Left forelimb (tissue), 1 donor: ENCODE measurements around the gene ERMN.
"Not testable (repeated sequence)": the region's sequence is repeated elsewhere in the genome, so short reads cannot be mapped to it uniquely, and the experiment has no call there.

Experiments
- DNase-seq: peaks from one replicate; pipeline ENCODE4 v3.0.0-alpha.2; 2018; ENCODE audit warnings: low spot score

Gene ERMN, protein sequence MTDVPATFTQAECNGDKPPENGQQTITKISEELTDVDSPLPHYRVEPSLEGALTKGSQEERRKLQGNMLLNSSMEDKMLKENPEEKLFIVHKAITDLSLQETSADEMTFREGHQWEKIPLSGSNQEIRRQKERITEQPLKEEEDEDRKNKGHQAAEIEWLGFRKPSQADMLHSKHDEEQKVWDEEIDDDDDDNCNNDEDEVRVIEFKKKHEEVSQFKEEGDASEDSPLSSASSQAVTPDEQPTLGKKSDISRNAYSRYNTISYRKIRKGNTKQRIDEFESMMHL

DNA sequence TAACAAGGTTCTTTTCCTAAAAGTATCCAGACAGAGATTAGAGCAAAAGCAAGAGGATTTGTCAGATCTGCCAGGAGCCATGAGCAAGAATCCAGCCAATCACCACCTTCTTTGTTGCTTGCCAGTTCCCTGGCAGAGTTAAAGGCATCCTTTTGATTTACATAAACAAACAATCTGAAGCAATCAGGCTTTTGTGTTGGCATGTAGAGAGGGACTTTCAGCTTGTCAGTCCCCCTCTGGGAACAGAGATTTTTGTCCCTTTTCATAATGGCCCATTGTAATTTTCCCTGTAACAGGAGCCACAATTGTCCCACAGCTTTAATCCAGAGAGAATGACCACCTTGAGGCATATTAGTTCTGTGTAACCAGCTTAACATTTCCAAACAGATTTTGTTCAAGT, at the start of gene ERMN:
TSS of gene ERMN (minus strand) at position 39 of the 400 bp plus-strand sequence. CDS start 182 bp downstream, outside the sequence.
- no peak for DNase-seq

DNA sequence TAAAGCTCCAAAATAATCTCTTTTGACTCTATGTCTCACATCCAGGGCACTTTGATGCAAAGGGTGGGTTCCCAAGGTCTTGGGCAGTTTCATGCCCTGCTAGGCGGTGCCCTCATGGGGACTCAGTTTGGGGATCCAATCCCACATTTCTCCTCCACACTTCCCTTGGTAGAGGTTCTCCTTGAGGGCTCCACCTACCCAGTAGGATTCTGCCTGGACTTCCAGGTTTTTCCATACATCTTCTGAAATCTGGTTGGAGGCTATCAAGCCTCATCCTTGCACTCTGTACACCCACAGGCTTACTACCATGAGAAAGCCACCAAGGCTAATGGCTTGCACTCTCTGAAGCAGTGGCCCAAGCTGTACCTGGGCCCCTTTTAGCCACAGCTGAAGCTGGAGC, 49.8 kb upstream of the ERMN start:
- no peak for DNase-seq

DNA sequence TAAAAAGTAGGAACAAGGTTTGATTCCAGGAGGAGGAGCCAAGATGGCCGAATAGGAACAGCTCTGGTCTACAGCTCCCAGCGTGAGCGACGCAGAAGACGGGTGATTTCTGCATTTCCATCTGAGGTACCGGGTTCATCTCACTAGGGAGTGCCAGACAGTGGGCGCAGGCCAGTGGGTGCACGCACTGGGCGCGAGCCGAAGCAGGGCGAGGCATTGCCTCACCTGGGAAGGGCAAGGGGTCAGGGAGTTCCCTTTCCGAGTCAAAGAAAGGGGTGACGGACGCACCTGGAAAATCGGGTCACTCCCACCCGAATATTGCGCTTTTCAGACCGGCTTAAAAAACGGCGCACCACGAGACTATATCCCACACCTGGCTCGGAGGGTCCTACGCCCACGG, 42.9 kb upstream of the ERMN start:
- not testable (repeated sequence) for DNase-seq

DNA sequence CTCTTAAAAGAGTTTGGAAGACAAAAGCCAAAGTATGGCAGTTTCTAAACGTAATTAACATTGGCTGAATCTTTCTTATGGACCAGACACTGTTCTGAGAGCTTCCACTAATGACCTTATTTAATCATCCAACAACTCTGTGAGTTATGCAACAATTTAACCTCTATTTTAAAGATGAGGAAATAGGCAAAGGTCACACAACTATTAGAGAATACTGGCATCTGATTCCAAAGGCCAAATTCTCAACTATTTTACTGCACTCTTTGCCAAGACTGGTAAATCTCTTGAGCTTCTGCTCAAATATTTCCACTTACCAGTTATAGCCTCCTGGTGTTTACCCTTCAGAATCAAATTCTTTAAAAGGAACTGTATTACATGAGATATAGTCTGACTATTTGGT, 42.1 kb upstream of the ERMN start:
- DNase-seq = no peak

DNA sequence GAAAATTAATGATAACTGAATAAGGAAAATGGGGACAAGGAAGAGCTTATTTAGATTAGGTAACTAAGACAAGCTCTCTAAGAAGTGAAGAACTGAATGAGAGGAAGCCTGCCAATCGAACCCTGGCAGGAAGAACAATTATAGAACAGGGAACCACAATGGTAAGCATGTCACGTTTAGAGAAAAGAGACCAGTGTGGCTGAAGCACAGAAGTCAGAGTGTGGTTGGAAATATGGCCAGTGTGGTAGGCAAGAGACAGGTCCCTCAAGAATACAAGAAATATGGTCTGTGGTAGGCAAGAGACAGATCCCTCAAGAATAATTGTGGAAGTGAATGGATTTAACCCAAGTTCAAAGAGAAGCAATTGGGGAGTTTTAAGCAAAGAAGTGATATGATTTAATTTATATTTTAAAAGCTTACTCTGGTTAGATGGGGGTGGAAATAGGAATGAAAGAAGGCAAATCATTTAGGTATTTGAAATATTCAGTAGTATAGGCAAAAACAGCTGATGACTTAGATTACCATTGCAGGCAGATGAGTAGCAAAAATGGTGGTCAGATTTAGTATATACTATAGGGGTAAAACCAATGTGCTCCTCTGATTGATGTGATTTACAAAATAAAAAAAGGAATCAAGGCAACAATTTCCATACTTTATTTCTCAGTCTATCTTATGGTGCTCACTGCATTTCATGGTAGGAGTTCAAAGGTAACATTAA, 38.8 kb upstream of the ERMN start:
- no peak for DNase-seq

DNA sequence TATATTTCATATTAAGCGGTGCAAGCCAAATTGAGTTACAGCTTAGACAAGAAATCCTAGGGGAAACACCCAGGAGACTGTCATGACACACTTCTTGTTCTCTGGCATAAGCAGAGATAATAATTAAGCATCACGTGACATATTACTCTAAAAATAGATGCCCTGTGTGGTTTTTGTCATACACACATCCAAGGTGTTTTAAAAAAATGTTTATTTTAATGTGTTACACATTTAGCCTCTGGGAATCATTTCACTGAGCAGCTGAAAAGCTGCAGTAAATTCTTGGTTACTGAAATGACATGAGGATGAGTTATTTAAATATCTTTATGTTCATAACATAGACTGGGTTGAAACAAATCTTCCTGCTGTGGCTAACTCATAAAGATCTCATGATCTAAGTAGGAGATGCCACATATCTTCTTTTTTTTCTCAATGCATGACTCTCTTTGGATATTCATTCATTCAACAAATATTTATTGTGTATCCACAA, 38.0 kb upstream of the ERMN start:
- no peak for DNase-seq

DNA sequence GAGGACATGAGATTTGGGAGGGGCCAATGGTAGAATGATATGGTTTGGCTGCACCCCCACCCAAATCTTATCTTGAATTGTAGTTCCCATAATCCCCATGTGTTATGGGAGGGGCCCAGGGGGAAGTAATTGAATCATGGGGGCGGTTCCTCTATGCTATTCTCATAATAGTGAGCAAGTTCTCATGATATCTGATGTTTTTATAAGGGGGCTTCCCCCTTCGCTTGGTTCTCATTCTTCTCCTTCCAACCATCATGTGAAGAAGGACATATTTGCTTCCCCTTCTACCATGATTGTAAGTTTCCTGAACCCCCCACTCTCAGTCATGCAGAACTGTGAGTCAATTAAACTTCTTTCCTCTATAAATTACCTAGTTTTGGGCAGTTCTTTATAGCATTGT, 37.0 kb upstream of the ERMN start:
- DNase-seq = no peak

- no peak for DNase-seq
Measured at GRCh38 chr2:157361526-157361925, 35.9 kb upstream of the ERMN start.

DNA sequence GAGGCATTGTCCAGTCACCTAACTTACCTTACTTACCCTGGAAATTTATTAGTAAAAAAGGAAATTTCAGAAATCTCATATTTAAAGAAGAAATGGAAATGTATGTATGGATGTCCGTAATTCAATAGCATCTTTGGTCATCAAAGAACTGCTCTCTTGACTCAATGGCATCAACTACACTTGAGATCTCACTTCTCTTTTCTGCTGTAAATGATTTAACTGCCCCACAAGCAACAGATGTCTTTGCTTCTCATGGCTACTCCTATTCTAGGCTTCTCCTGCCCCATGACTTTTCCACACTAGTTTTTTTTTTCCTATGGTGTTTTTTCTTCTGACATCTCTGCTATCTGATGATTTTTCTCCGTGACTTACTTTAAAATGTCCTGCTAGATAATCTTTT, 34.0 kb upstream of the ERMN start:
- no peak for DNase-seq

DNA sequence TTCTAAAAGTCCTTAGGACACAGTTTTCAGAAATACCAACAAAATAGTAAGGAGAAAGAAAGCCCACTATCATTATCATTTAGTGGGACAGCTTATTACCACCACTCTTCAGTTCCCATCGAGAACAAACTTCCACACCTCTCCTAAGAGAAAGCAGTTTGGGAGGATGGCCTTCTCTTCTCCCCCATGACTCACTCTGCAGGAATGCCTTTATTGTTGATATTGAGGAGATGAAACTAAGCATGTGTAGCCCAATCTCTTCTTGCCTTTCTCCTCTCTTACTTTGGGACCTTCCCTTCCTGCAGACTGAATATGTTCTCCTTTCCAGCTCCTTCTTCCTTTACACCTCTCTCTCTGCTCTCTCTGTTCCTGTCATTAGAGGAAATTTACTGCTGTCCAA, 30.0 kb upstream of the ERMN start:
- no peak for DNase-seq

- no peak for DNase-seq
Measured at GRCh38 chr2:157349949-157350515, 24.4 kb upstream of the ERMN start.

- DNase-seq = no peak
Measured at GRCh38 chr2:157348291-157348921, 22.8 kb upstream of the ERMN start.

DNA sequence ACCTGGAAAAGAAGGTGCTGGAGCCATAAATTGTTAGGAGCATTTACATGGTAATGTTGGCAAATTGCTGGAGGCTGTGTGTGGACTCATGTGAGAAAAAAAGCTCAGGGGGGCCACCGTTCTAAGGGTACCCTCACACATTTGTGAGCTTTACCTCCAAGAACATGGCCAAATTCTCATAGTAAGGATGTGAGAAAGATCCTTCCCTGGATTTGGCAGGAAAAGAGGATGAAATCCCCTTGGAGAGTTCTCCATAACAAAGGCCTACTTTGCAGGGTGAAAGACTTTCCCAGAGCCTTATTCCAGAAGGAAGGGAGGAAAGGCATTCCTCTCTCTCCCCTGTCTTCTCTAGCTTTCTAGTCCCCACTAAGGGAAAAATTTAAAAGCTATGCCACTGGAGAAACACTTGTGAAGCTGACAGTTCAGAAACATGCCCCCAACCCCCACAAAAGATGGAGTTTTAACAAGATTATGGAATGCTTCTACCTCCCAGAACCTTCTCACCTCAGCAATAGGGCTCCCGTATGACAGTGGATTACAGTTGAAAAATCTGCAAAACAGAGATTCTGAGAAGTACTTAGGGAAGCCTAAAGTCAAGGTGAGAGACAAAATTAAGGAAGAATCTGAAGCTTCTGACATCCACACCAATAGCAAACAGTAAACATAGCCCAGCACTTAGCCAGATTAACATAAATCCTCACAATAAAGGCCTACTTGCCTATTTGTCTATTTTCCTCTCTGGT, 20.2 kb upstream of the ERMN start:
- no peak for DNase-seq

- DNase-seq = not testable (repeated sequence)
Measured at GRCh38 chr2:157341381-157341780, 15.8 kb upstream of the ERMN start.

DNA sequence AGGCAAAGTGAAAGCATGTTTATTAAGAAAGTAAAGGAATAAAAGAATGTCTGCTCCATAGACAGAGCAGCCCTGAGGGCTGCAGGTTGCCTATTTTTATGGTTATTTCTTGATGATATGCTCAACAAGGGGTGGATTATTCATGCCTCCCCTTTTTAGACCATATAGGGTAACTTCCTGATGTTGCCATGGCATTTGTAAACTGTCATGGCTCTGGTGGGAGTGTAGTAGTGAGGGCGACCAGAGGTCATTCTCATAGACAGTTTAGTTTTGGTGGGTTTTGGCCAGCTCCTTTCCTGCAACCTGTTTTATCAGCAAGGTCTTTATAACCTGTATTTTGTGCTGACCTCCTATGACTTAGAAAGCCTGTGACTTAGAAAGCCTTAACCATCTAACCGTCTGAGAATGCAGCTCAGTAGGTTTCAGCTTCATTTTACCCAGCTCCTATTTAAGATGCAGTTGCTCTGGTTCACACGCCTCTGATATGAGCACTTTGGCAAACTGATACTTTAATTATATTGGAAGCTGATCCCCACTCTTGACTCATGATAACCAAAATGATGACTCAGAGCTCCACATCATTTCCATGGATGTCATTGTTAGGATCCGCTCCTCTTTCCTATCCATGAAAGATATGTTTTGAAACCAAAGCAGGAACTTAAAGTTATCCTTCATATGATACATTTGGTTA, 14.5 kb upstream of the ERMN start:
- no peak for DNase-seq

- DNase-seq = no peak
Measured at GRCh38 chr2:157337978-157338377, 12.4 kb upstream of the ERMN start.

- DNase-seq = no peak
Measured at GRCh38 chr2:157336137-157337010, 10.8 kb upstream of the ERMN start.

- no peak for DNase-seq
Measured at GRCh38 chr2:157334797-157335196, 9.2 kb upstream of the ERMN start.

GRCh38 chr2:157334335-157334734, 8.7 kb upstream of the ERMN start:
- no peak for DNase-seq

GRCh38 chr2:157333304-157334047, 7.9 kb upstream of the ERMN start:
- DNase-seq = no peak
